Upper lobe of right lung (tissue), 1 donor: Measurements from ENCODE around the gene OR52R1. TPM values are rescaled to one million over a fixed set of nuclear protein-coding genes. Genes with fewer than 3 reads are reported as not detected.

Experiments
- ATAC-seq: fragments of 200-7000 bp; cut with Tn5 transposase; one replicate; pipeline ENCODE4 v1.9.1; 2020; ENCODE audit warnings: mild to moderate bottlenecking, moderate library complexity
- DNase-seq: peaks from one replicate; pipeline ENCODE4 v3.0.0-alpha.2; 2020
- H3K27ac ChIP-seq: fragments of 200-600 bp; one replicate; pipeline ENCODE4 v1.8.0; 2022
- H3K27me3 ChIP-seq: fragments of 200-600 bp; one replicate; pipeline ENCODE4 v1.8.0; 2022; ENCODE audit warnings: mild to moderate bottlenecking
- H3K36me3 ChIP-seq: fragments of 200-600 bp; one replicate; pipeline ENCODE4 v1.8.0; 2022
- H3K4me1 ChIP-seq: fragments of 200-600 bp; one replicate; pipeline ENCODE4 v1.8.0; 2022
- H3K4me3 ChIP-seq: fragments of 200-600 bp; one replicate; pipeline ENCODE4 v1.8.0; 2022; ENCODE audit warnings: mild to moderate bottlenecking
- H3K9me3 ChIP-seq: fragments of 200-600 bp; one replicate; pipeline ENCODE4 v1.8.0; 2022
- CTCF ChIP-seq: fragments of 200-600 bp; IDR thresholded peaks from one replicate; pipeline ENCODE4 v1.8.0; 2022; ENCODE audit warnings: antibody characterized with exemption
- intact Hi-C: fragments of 100-400 bp; cut with DNase I; formaldehyde crosslinking; loops from one replicate; pipeline ENCODE4 v1.11.0; 2022
- long read RNA-seq: library from polyadenylated mRNA; unstranded; transcript quantifications from one replicate; pipeline ENCODE4 v2.0.0, GENCODE V29; 2021
- total RNA-seq: library from RNA; stranded (reverse); fragmentation: NEBNext Ultra II Directional; extraction: Animal tissue kit (Norgen Biotek cat#: 25700); gene quantifications from one replicate; pipeline ENCODE4 v1.2.1, GENCODE V29; 2021
- donor health status: DM: no; HTN: yes; CAD: no; lungs with severe emphysema.

The OR52R1 gene
- total RNA-seq = not detected
- long read RNA-seq = 0 reads

- no peaks in the 10 kb centered on the region for H3K36me3 ChIP-seq
- intact Hi-C loops = no loop called here
- no peak for TF ChIP-seq CTCF
- no peaks in the 10 kb centered on the region for H3K4me1 ChIP-seq
- no peaks in the 10 kb centered on the region for H3K27me3 ChIP-seq
- H3K27ac ChIP-seq = no peak within 1 kb of the TSS
- H3K4me3 ChIP-seq = no peak within 1 kb of the TSS
- H3K9me3 ChIP-seq = no peaks in the 10 kb centered on the region
- no peak for ATAC-seq
- DNase-seq = no peak
Measured at GRCh38 chr11:4804280-4804679, at the start of gene OR52R1. Gene OR52R1 (minus strand): TSS chr11:4804380. CDS start chr11:4804380, 0 bp downstream.

DNA sequence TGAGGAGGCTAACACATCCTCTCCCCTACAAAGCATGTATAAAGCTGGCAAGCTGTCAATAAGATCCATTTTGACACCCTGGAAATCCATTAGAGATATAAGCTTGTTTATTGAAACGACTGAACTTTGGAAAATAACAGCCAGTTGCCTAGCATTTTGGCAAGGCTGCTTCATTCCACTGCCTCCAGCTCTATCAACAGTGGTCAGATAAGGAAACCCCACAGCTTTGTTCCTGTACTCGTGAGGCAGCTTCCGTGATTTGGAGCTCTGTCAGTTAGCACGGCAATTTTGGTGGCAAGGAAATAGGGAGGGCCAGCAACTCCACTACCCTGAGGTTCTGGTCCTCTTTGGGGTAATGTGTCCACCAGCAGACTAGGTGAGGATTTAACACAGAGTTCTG, 46.9 kb upstream of the OR52R1 start:
- Histone ChIP-seq H3K27ac (no peak overlapping the region), H3K4me1 (no peaks in the 10 kb centered on the region), H3K36me3 (no peaks in the 10 kb centered on the region), H3K4me3 (no peak overlapping the region), H3K27me3 (no peaks in the 10 kb centered on the region), H3K9me3 (no peaks in the 10 kb centered on the region)
- TF ChIP-seq CTCF = no peak
- intact Hi-C loops = no loop called here
- ATAC-seq (no peak), DNase-seq (no peak)

- ATAC-seq (no peak), DNase-seq (no peak)
- Histone ChIP-seq H3K4me1 (no peaks in the 10 kb centered on the region), H3K27ac (no peak within 1 kb of the TSS), H3K27me3 (no peaks in the 10 kb centered on the region), H3K36me3 (no peaks in the 10 kb centered on the region), H3K9me3 (no peaks in the 10 kb centered on the region), H3K4me3 (no peak within 1 kb of the TSS)
- TF ChIP-seq CTCF = no peak
- intact Hi-C loops = no loop called here
Measured at GRCh38 chr11:4848908-4849532, 44.8 kb upstream of the OR52R1 start, which contains the start of gene OR51S1. Gene OR51S1 (minus strand): TSS chr11:4849208. CDS start chr11:4849208, 0 bp downstream.

GRCh38 chr11:4839851-4840549, 35.8 kb upstream of the OR52R1 start:
- intact Hi-C loops = no loop called here
- H3K4me1 ChIP-seq = no peaks in the 10 kb centered on the region
- no peak for DNase-seq
- no peaks in the 10 kb centered on the region for H3K27me3 ChIP-seq
- ATAC-seq = no peak
- TF ChIP-seq CTCF = no peak
- no peaks in the 10 kb centered on the region for H3K36me3 ChIP-seq
- H3K4me3 ChIP-seq = no peak overlapping the region
- no peak overlapping the region for H3K27ac ChIP-seq
- no peaks in the 10 kb centered on the region for H3K9me3 ChIP-seq

DNA sequence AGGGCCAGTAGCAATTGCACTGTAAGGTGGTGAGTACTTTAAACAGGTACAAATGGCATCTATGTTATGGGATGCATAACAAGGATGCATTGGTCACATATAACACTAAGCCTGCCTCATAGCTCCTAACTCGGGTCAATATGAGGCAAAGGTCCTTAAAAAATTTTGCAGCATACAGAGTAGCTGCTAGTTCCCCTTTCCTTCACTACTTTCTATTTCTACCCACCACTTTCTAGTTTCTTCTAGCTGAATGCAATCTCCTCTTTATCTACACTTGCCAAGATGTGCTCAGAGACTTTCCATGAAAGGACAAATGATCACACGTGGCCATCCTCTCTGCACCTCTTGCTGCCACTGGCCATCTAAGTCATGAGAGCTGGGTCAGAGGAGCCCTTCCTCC, 26.7 kb upstream of the OR52R1 start:
- Histone ChIP-seq H3K36me3 (no peaks in the 10 kb centered on the region), H3K4me1 (no peaks in the 10 kb centered on the region), H3K4me3 (no peak overlapping the region), H3K9me3 (no peaks in the 10 kb centered on the region), H3K27me3 (no peaks in the 10 kb centered on the region), H3K27ac (no peak overlapping the region)
- ATAC-seq (no peak), DNase-seq (no peak)
- intact Hi-C loops = no loop called here
- no peak for TF ChIP-seq CTCF
